A673 (cell line): ENCODE data around the gene SIGLEC7.

Experiments used
- EZH2 ChIP-seq: fragments of 200-600 bp; sonication (generic); IDR thresholded peaks from 2 replicates; pipeline ENCODE4 v1.6.1; 2017; ENCODE audit warnings: borderline replicate concordance, low read depth, mild to moderate bottlenecking, mixed read lengths, antibody characterized with exemption, low read length; ENCODE audit not compliant: poor library complexity, severe bottlenecking
- TF ChIP-seq, protein P1 (sequence below): fragments of 300-800, 200-600 bp; sonication (generic); conservative IDR thresholded peaks from 2 replicates; pipeline ENCODE4 v1.5.1; 2017; ENCODE audit warnings: low read depth, mild to moderate bottlenecking, antibody characterized with exemption, low read length, moderate library complexity, mixed read lengths

DNA sequence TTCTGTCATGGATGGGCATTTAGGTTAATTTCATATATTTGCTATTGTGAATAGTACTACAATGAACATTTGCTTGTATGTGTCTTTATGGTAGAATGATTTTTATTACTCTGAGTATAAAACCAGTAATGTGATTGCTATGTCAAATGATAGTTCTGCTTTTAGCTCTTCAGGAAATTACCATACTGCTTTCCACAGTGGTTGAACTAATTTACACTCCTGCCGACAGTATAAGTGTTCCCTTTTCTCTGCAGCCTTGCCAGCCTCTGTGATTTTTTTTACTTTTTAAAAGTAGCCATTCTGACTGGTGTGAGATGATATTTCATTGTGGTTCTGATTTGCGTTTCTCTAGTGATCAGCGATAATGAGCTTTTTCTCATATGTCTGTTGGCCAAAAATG, 6.5 kb downstream of the SIGLEC7 start:
- TF ChIP-seq, protein P1, sequence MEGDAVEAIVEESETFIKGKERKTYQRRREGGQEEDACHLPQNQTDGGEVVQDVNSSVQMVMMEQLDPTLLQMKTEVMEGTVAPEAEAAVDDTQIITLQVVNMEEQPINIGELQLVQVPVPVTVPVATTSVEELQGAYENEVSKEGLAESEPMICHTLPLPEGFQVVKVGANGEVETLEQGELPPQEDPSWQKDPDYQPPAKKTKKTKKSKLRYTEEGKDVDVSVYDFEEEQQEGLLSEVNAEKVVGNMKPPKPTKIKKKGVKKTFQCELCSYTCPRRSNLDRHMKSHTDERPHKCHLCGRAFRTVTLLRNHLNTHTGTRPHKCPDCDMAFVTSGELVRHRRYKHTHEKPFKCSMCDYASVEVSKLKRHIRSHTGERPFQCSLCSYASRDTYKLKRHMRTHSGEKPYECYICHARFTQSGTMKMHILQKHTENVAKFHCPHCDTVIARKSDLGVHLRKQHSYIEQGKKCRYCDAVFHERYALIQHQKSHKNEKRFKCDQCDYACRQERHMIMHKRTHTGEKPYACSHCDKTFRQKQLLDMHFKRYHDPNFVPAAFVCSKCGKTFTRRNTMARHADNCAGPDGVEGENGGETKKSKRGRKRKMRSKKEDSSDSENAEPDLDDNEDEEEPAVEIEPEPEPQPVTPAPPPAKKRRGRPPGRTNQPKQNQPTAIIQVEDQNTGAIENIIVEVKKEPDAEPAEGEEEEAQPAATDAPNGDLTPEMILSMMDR: no peak
- TF ChIP-seq EZH2: no peak
